IMR-90 (cell line): ENCODE data around the gene NSD2. TPM values are rescaled to one million over a fixed set of nuclear protein-coding genes. Genes with fewer than 3 reads are reported as not detected.

Source experiments
- ATAC-seq: fragments of 200-7000 bp; cut with Tn5 transposase; 2 replicates; pipeline ENCODE4 v1.9.1; 2020; ENCODE audit warnings: low read depth, mild to moderate bottlenecking, moderate library complexity
- BruUV-seq: library from RNA; stranded (reverse); fragments of 400-500 nt; replicated peaks from 2 replicates; lab custom pipeline; 2021; lab: Mats Ljungman, UMichigan
- CTCF ChIA-PET: fragments of 300-600 bp; formaldehyde crosslinking; extraction: SDS; loops from one replicate; lab custom pipeline; 2021; ENCODE audit warnings: antibody characterized with exemption; lab: Yijun Ruan, JAX
- POLR2A ChIA-PET: fragments of 300-600 bp; sonication (Branson Sonifier 250); formaldehyde crosslinking; loops from one replicate; lab custom pipeline; 2022; ENCODE audit warnings: antibody characterized with exemption; ENCODE audit not compliant: unreplicated experiment; lab: Charles Lee
- DNase-seq: peaks from one replicate; pipeline ENCODE4 v3.0.0; 2013
- H2AFZ ChIP-seq: replicated peaks from 2 replicates; pipeline ENCODE3; 2013; ENCODE audit warnings: low read length, mild to moderate bottlenecking; ENCODE audit not compliant: poor library complexity
- H2AK5ac ChIP-seq: 2 replicates; pipeline ENCODE4 v1.6.1; 2013; ENCODE audit warnings: low read depth, low read length, inconsistent platforms
- H2AK9ac ChIP-seq: replicated peaks from 2 replicates; pipeline ENCODE3; 2013; ENCODE audit warnings: mild to moderate bottlenecking, low read depth, low read length, moderate library complexity; ENCODE audit not compliant: poor library complexity
- H2BK120ac ChIP-seq: 2 replicates; pipeline ENCODE4 v1.6.1; 2013; ENCODE audit warnings: low read depth, low read length, inconsistent platforms
- H2BK15ac ChIP-seq: 3 replicates; pipeline ENCODE4 v1.6.1; 2013; ENCODE audit warnings: low read depth, low read length, inconsistent platforms
- H2BK20ac ChIP-seq: 2 replicates; pipeline ENCODE4 v1.6.1; 2013; ENCODE audit warnings: low read depth, mild to moderate bottlenecking, inconsistent platforms, low read length, moderate library complexity
- H2BK5ac ChIP-seq: 2 replicates; pipeline ENCODE4 v1.6.1; 2013; ENCODE audit warnings: mild to moderate bottlenecking, low read depth, low read length, inconsistent platforms; ENCODE audit not compliant: poor library complexity, severe bottlenecking
- H3K14ac ChIP-seq: replicated peaks from 2 replicates; pipeline ENCODE4 v1.6.1; 2013; ENCODE audit warnings: low read depth, low read length, inconsistent platforms
- H3K18ac ChIP-seq: 2 replicates; pipeline ENCODE4 v1.6.1; 2013; ENCODE audit warnings: low read depth, low read length, control low read depth
- H3K23ac ChIP-seq: 2 replicates; pipeline ENCODE4 v1.6.1; 2013; ENCODE audit warnings: low read depth, low read length, inconsistent platforms
- H3K27ac ChIP-seq: 2 replicates; pipeline ENCODE4 v1.5.1; 2013; ENCODE audit warnings: mild to moderate bottlenecking, control low read depth, low read length; ENCODE audit not compliant: insufficient read depth
- H3K27me3 ChIP-seq: 2 replicates; pipeline ENCODE4 v1.6.1; 2013; ENCODE audit warnings: low read length; ENCODE audit not compliant: control insufficient read depth, insufficient read depth
- H3K36me3 ChIP-seq: 2 replicates; pipeline ENCODE4 v1.6.1; 2013; ENCODE audit warnings: low read length, mixed read lengths; ENCODE audit not compliant: control insufficient read depth, insufficient read depth
- H3K4ac ChIP-seq: 2 replicates; pipeline ENCODE4 v1.6.1; 2013; ENCODE audit warnings: low read depth, low read length, inconsistent platforms
- H3K4me1 ChIP-seq: 2 replicates; pipeline ENCODE4 v1.6.1; 2013; ENCODE audit warnings: low read length, mixed read lengths; ENCODE audit not compliant: control insufficient read depth, insufficient read depth
- H3K4me2 ChIP-seq: 2 replicates; pipeline ENCODE4 v1.6.1; 2013; ENCODE audit warnings: low read depth, mild to moderate bottlenecking, control low read depth, low read length, moderate library complexity
- H3K4me3 ChIP-seq: 2 replicates; pipeline ENCODE4 v1.5.1; 2013; ENCODE audit warnings: low read depth, mild to moderate bottlenecking, control low read depth, low read length, moderate library complexity; ENCODE audit not compliant: insufficient read depth
- H3K56ac ChIP-seq: 2 replicates; pipeline ENCODE4 v1.6.1; 2013; ENCODE audit warnings: low read length, inconsistent platforms; ENCODE audit not compliant: insufficient read depth; ENCODE audit errors: extremely low read depth
- H3K79me1 ChIP-seq, 2 experiments: 2 replicates each; pipeline ENCODE4 v1.6.1; 2013; ENCODE audit warnings: low read length in 2 of 2, inconsistent platforms in 1 of 2, low read depth in 1 of 2
- H3K9ac ChIP-seq: 2 replicates; pipeline ENCODE4 v1.6.1; 2013; ENCODE audit warnings: low read depth, low read length, control low read depth
- H3K9me1 ChIP-seq: 2 replicates; pipeline ENCODE4 v1.6.1; 2013; ENCODE audit warnings: low read length, inconsistent platforms; ENCODE audit not compliant: insufficient read depth
- H3K9me3 ChIP-seq: 2 replicates; pipeline ENCODE4 v1.6.1; 2013; ENCODE audit warnings: low read length; ENCODE audit not compliant: control insufficient read depth, insufficient read depth
- H4K20me1 ChIP-seq: 2 replicates; pipeline ENCODE4 v1.6.1; 2013; ENCODE audit warnings: low read length, inconsistent platforms; ENCODE audit not compliant: insufficient read depth
- H4K5ac ChIP-seq: 2 replicates; pipeline ENCODE4 v1.6.1; 2013; ENCODE audit warnings: mild to moderate bottlenecking, low read depth, low read length, control low read depth
- H4K8ac ChIP-seq, 2 experiments: 2 replicates each; pipeline ENCODE4 v1.6.1; 2013; ENCODE audit warnings: low read depth in 2 of 2, low read length in 2 of 2, control low read depth in 1 of 2, inconsistent platforms in 1 of 2
- H4K91ac ChIP-seq: 2 replicates; pipeline ENCODE4 v1.6.1; 2013; ENCODE audit warnings: low read depth, low read length, inconsistent platforms; ENCODE audit not compliant: insufficient read depth
- RFX5 ChIP-seq: IDR thresholded peaks from 2 replicates; pipeline ENCODE4 v1.8.0; 2012; ENCODE audit warnings: low read depth, mild to moderate bottlenecking, low read length, moderate library complexity
- WGBS, 2 experiments: methylation state at CpG; one replicate each; pipeline versions ENCODE4 v1.1.5 to v1.1.7; 2013; ENCODE audit warnings: missing lambda C conversion rate in 2 of 2; ENCODE audit not compliant: insufficient read length in 1 of 2; ENCODE audit errors: extremely low coverage in 2 of 2; 5-methylcytosine and 5-hydroxymethylcytosine counted together
- dilution Hi-C: fragments of 300-500 bp; cut with HindIII; formaldehyde crosslinking; loops from one replicate; pipeline ENCODE4 v1.14.3; 2018; ENCODE audit warnings: low sequenced_read_pairs; ENCODE audit not compliant: unreplicated experiment
- in situ Hi-C: fragments of 300-500 bp; cut with MboI; formaldehyde crosslinking; loops from 3 replicates; pipeline ENCODE4 v1.14.3; 2019; ENCODE audit warnings: low sequenced_read_pairs, inconsistent platforms, mixed read lengths
- intact Hi-C: fragments of 100-400 bp; cut with micrococcal nuclease; formaldehyde crosslinking; loops from 2 replicates; pipeline ENCODE4 v1.10.0; 2022
- polyA plus RNA-seq, 3 experiments: library from polyadenylated mRNA; depleted of rRNA; stranded (reverse); fragments of >200 nt; gene quantifications; 2 replicates each; pipeline ENCODE4 v1.2.3, GENCODE V29; 2012; ENCODE audit warnings: low replicate concordance in 1 of 3
- total RNA-seq: library from RNA; depleted of rRNA; stranded (reverse); fragments of >200 nt; gene quantifications from 2 replicates; pipeline ENCODE4 v1.2.3, GENCODE V29; 2012

The NSD2 gene
- total and polyA plus RNA-seq, 2 of the 4 experiments (the other 2 are of a cell fraction): 35.9 to 68.1 TPM

DNA sequence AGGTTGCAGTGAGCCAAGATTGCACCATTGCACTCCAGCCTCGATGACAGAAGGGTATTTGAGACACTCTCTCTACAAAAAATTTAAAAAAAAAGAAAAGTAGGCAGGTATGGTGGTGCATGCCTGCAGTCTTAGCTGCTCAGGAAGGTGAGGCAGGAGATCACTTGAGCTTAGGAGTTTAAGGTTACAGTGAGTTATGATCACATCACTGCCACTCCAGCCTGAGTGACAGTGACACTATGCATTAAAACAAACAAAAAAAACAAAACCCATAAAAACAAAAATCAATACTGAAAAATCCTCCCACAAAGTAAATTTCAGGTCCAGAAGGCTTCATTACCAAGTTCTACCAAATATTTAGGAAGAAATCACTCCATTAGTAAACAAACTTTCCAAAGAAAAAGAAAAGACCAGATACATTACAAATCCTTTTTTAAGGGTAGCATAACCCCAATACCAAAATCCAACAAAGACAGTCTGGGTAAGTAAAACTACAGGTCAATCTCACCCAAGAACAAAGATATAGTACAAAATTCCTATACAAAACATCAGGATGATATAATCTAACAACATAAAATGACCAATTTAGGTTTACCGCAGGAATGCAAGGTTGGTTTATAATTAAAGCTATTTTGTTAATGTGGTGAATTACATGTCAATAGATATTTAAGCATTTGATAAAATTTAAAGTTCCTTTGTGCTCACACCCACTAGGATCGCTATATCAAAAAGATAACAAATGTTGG lies 125.8 kb downstream of the NSD2 start:
- H3K27me3 ChIP-seq: no peaks in the 10 kb centered on the region
- no peak overlapping the region for H4K8ac ChIP-seq
- TF ChIP-seq RFX5: no peak
- dilution Hi-C loops: no loop called here
- no peak overlapping the region for H3K4me2 ChIP-seq
- H4K5ac ChIP-seq: no peak overlapping the region
- H3K18ac ChIP-seq: no peak overlapping the region
- no peak overlapping the region for H2AK9ac ChIP-seq
- no CpG with 5 or more reads among the region's 3 CpGs for WGBS, 2 experiments
- no peak overlapping the region for H3K4ac ChIP-seq
- H3K56ac ChIP-seq: no peak overlapping the region
- CTCF ChIA-PET: no interaction called here
- no peaks in the 10 kb centered on the region for H3K4me1 ChIP-seq
- no peak overlapping the region for H2BK120ac ChIP-seq
- H2BK5ac ChIP-seq: no peak overlapping the region
- no peak overlapping the region for H3K27ac ChIP-seq
- peaks cover 20% of the 10 kb centered on the region; the same call in 1 of the 2 replicates for H4K20me1 ChIP-seq
- no peak for DNase-seq
- no peak overlapping the region for H2AK5ac ChIP-seq
- peaks cover 9% of the 10 kb centered on the region for H3K9me1 ChIP-seq
- H3K9me3 ChIP-seq: peaks cover 5% of the 10 kb centered on the region
- H3K23ac ChIP-seq: no peak overlapping the region
- H3K14ac ChIP-seq: no peak overlapping the region
- intact Hi-C loops: no loop called here
- no peak overlapping the region for H3K4me3 ChIP-seq
- H3K79me1 ChIP-seq: peaks cover 31 to 51% of the 10 kb centered on the region in 2 experiments
- no TSS peak for BruUV-seq
- H2AFZ ChIP-seq: no peak overlapping the region
- H3K9ac ChIP-seq: no peak overlapping the region
- POLR2A ChIA-PET: no interaction called here
- no peak overlapping the region for H4K91ac ChIP-seq
- no peak for ATAC-seq
- in situ Hi-C loops: no loop called here
- H2BK15ac ChIP-seq: no peak overlapping the region
- H3K36me3 ChIP-seq: no peaks in the 10 kb centered on the region; the same call in none of the 2 replicates
- no peak overlapping the region for H2BK20ac ChIP-seq
